ENCODE results near the gene PTF1A.
"Not testable (repeated sequence)": the region's sequence is repeated elsewhere in the genome, so short reads cannot be mapped to it uniquely, and the experiment has no call there.

Gene PTF1A

DNA sequence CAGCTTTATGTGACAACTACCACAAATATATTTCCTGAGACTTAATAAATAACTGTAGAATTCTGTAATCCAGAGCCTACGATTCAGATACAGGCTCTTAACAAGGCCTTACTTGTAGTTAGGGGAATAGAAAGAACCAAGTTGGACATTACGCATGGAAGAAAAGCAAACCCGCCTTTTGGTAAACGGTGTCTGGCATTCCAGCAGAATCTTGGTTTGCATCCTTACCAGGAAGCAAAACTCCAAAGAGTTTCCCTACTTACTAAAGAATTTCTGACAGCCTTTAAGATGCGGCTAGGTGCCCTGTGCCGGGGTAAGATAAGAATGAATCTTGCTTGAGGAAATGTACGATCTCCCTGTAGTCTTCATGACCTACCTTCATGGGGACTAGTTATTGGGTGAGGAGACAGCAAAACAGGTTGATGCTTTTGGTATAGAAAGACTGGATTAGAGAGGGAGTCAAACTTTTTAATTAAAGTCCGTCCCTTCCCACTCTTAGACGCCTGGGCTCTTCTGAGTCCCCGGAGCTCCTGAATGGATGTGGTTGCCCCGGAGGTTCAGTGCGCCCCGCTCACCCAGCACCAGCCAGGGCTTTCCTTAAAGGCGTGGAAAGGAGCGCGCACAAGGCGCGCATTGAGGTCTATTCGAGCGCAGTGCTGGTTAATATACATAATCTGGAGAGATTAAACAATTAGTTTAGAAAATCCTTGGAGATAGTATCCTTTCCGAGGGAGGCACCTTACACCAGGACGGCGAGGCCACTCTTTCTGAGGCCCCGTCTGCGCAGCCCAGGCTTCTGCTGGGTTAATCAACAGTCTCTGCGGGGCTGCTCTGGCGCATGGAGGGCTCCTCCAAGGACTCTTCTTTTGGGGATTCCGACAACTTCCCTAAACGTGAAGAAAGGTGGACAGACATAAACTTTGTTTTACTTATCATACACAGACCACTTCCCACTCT is 11.5 kb downstream of the PTF1A start:
- DNase-seq (ENCODE audit: low read depth), result no peak

DNA sequence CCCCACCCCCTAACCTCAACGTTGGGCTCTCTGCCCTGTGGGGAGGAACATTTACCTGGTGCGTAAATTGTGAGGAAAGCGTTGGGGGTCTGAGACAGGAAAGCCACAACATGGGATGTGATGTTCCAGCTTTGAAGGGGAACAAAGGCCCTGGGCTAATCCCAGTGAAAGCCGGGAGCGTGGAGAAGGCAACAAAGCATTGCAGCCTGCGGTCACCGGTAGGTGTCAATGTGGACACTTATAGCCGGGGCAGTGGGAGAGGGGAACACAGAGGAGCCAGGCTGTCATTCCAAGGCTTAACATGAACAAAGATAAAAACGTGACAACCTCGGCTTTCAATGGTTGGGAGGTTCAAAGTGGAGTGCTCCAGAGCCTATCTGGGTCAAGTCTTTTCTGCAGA is 12.7 kb downstream of the PTF1A start:
- no peak for DNase-seq (ENCODE audit: low read depth)

DNA sequence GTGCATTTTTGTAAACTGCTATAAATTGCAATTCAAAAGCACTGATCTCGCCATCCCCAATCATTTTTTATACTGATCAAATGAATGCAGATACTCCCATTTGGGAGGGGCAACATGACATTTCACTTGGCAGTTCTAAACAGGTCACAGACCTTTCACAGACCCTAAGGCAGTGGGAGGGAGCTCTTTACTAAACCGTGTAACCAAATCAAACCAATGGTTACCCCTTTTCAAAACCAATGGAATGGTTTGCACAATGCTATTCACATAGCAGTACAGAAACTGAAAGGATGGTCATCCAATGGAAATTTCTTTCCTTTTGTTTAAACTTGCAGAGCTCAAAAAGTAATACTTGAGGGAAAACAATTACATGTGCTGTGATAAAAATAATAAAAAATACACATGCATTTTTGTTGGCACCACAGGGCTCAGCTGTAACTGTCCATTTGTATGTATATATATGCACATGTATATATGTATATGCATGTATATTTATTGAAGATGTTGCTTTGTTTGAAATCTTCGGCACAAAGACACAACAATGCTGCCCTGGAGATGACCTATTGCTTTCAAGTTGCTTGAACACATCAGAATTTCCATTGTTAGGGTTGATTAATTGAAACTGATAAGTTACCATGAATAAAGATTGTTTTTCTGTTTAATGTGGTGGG is 14.0 kb downstream of the PTF1A start:
- no peak for DNase-seq (ENCODE audit: low read depth)

DNA sequence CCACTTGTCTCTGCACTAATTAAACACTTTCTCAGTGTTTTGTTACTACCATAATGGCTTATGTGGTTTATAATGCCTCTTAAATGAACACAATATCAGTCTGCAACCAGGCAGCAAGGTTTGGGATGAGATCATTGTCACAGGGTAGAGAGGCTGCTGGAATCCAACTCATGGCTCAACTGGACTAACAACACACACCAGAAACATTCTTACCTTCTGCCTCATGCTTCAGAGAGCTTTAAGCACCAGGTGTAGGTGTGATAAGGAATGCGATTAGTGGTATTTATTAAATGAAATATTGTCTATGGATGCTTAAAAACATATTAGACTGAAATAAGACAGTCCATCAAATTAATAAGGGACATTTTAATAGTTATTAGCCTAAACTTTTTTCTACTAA is 25.4 kb downstream of the PTF1A start:
- DNase-seq (ENCODE audit: low read depth), result no peak

DNA sequence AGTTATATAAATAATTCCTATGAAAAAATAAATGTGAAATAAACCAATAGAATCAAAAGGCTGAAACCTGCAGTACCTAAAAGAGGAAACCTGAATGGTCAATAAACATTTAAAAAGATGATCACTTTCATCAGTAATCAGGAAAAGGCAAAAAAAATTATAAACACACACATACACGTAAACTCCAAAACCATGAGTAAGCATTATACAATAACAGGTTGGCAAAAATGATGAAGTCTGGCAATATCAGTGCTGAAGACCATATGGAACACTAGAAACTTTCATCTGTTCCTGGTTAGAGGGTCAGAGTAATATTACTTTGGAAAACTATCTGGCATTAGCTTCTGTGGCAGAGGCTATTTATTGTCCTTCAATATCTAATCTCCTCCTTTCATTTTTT is 38.5 kb downstream of the PTF1A start:
- no peak for DNase-seq (ENCODE audit: low read depth)

DNA sequence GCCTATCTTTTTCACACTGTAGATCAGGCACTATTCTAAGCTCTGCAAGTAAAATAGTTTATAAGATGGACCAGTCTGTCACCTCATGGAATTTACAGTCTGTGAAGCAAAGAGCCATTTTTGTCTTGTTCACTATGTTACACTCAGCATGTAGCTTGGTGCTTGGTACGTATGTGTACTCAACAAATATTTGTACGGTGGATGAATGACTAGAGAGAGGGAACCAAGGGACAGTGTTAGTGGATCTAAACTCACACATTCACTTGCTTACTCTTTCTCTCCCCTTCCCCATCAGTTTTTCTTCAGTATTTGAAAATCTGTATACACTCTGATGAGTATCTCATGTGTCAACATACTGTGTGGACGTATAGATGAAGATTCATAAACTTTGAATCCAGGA is 45.9 kb downstream of the PTF1A start:
- no peak for DNase-seq (ENCODE audit: low read depth)

DNA sequence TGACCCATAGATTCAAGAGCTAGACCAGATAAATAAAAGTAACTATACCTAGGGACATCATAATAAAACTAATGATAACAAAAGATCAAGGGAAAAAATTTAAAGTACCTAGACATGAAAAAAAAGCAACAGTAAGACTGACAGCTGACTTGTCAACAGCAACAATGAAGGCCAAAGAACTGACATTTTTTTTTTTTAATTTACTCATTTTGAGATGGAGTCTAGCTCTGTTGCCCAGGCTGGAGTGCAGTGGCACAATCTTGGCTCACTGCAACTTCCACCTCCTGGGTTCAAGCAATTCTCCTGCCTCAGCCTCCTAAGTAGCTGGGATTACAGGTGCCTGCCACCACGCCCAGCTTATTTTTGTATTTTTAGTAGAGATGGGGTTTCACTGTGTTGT is 49.7 kb downstream of the PTF1A start:
- DNase-seq (ENCODE audit: low read depth), result not testable (repeated sequence)
